Caco-2 (cell line): Measurements from ENCODE around the gene RRM2. TPM values are rescaled to one million over a fixed set of nuclear protein-coding genes. Genes with fewer than 3 reads are reported as not detected.

Experiments
- BruUV-seq: library from RNA; stranded (reverse); fragments of 400-500 nt; replicated peaks from 2 replicates; lab custom pipeline; 2021; lab: Mats Ljungman, UMichigan
- CTCF ChIA-PET: fragments of 300-600 bp; sonication (Branson Sonifier 250); formaldehyde crosslinking; loops from one replicate; lab custom pipeline; 2022; ENCODE audit warnings: antibody characterized with exemption; lab: Charles Lee
- POLR2A ChIA-PET: fragments of 300-600 bp; sonication (Branson Sonifier 250); formaldehyde crosslinking; loops from one replicate; lab custom pipeline; 2022; ENCODE audit warnings: antibody characterized with exemption; lab: Charles Lee
- DNase-seq, 2 experiments: peaks; one replicate each; pipeline versions ENCODE4 v3.0.0 to v3.0.0-alpha.2; 2020 to 2022
- H3K27me3 ChIP-seq: replicated peaks from 2 replicates; pipeline ENCODE4 v1.6.0; 2011; ENCODE audit warnings: low read length; ENCODE audit not compliant: control insufficient read depth, insufficient read depth
- H3K36me3 ChIP-seq: 2 replicates; pipeline ENCODE4 v1.5.1; 2011; ENCODE audit warnings: low read length; ENCODE audit not compliant: control insufficient read depth, insufficient read depth
- H3K4me1 ChIP-seq: fragments of 250-450 bp; sonication (Bioruptor Pico); 2 replicates; pipeline ENCODE4 v1.5.1; 2020; ENCODE audit warnings: mild to moderate bottlenecking
- H3K4me3 ChIP-seq: 2 replicates; pipeline ENCODE4 v1.5.1; 2011; ENCODE audit warnings: low read depth, mild to moderate bottlenecking, control low read depth, low read length
- H3K9me3 ChIP-seq: fragments of 250-450 bp; sonication (Bioruptor Pico); 2 replicates; pipeline ENCODE4 v1.5.1; 2020; ENCODE audit warnings: mild to moderate bottlenecking, moderate library complexity
- H3K27ac Mint-ChIP-seq: one replicate; pipeline ENCODE4 v1.8.0; 2022; ENCODE audit warnings: mixed read lengths; ENCODE audit not compliant: unreplicated experiment
- H3K27me3 Mint-ChIP-seq: one replicate; pipeline ENCODE4 v1.8.0; 2022; ENCODE audit warnings: mixed read lengths; ENCODE audit not compliant: insufficient read depth, unreplicated experiment
- H3K36me3 Mint-ChIP-seq: one replicate; pipeline ENCODE4 v1.8.0; 2022; ENCODE audit warnings: mild to moderate bottlenecking, mixed read lengths; ENCODE audit not compliant: insufficient read depth, unreplicated experiment
- H3K4me1 Mint-ChIP-seq: one replicate; pipeline ENCODE4 v1.8.0; 2022; ENCODE audit warnings: low read depth, mixed read lengths; ENCODE audit not compliant: unreplicated experiment
- H3K4me3 Mint-ChIP-seq: one replicate; pipeline ENCODE4 v1.8.0; 2022; ENCODE audit warnings: mild to moderate bottlenecking, moderate library complexity, mixed read lengths; ENCODE audit not compliant: unreplicated experiment
- H3K9me3 Mint-ChIP-seq: one replicate; pipeline ENCODE4 v1.8.0; 2022; ENCODE audit warnings: mixed read lengths; ENCODE audit not compliant: unreplicated experiment
- CTCF ChIP-seq, 2 experiments: fragments of 200-600 bp in 1 of 2; IDR thresholded peaks; 1 replicate in 1 of 2; 2 replicates in 1 of 2; pipeline versions ENCODE4 v1.5.1 to v1.8.0; 2011 to 2022; ENCODE audit warnings: antibody characterized with exemption in 1 of 2, control low read depth in 1 of 2, inconsistent platforms in 1 of 2, low read depth in 1 of 2, low read length in 1 of 2, mild to moderate bottlenecking in 1 of 2, moderate library complexity in 1 of 2; ENCODE audit not compliant: insufficient read depth in 1 of 2, severe bottlenecking in 1 of 2, unreplicated experiment in 1 of 2
- intact Hi-C: fragments of 100-400 bp; cut with micrococcal nuclease; formaldehyde crosslinking; loops from one replicate; pipeline ENCODE4 v1.10.0; 2022; ENCODE audit not compliant: unreplicated experiment
- total RNA-seq: library from RNA; stranded (reverse); gene quantifications from 2 replicates; pipeline ENCODE4 v1.2.3, GENCODE V29; 2022

RRM2 gene
- total RNA-seq, 1 experiment from 2014 or later: 169 TPM

GRCh38 chr2:10170256-10170655 is 47.7 kb downstream of the RRM2 start:
- POLR2A ChIA-PET: no interaction called here
- no TSS peak for BruUV-seq

GRCh38 chr2:10171006-10171800 is 48.7 kb downstream of the RRM2 start:
- peaks cover 18% of the 10 kb centered on the region for H3K4me1 Mint-ChIP-seq
- H3K27ac Mint-ChIP-seq: no peak overlapping the region
- POLR2A ChIA-PET: no interaction called here
- peaks cover 16% of the 10 kb centered on the region for H3K4me1 ChIP-seq
- no peaks in the 10 kb centered on the region for H3K9me3 Mint-ChIP-seq
- no peak for TF ChIP-seq CTCF (IDR thresholded peaks at IDR 0.05; ENCODE audit: insufficient read depth in 1 of 2, low read depth in 1 of 2, low read length in 1 of 2, severe bottlenecking in 1 of 2, unreplicated experiment in 1 of 2)
- H3K36me3 ChIP-seq: no peaks in the 10 kb centered on the region
- no peaks in the 10 kb centered on the region for H3K27me3 ChIP-seq
- H3K4me3 ChIP-seq: no peak overlapping the region
- no peaks in the 10 kb centered on the region for H3K36me3 Mint-ChIP-seq
- no peaks in the 10 kb centered on the region for H3K9me3 ChIP-seq
- BruUV-seq: no TSS peak
- no peak for DNase-seq
- CTCF ChIA-PET: interaction anchor here (0.6 kb wide), 1 partner anchor 61 kb away, joined by 6 read pairs; no protein-coding TSS in a partner anchor
- H3K4me3 Mint-ChIP-seq: no peak overlapping the region
- intact Hi-C loops: no loop called here
- no peaks in the 10 kb centered on the region for H3K27me3 Mint-ChIP-seq

More at GRCh38 chr2:10170256-10170655, 47.7 kb downstream of the RRM2 start:
- Mint-ChIP-seq H3K27ac (no peak overlapping the region), H3K36me3 (peaks cover 6% of the 10 kb centered on the region), H3K27me3 (no peaks in the 10 kb centered on the region), H3K4me1 (peaks cover 18% of the 10 kb centered on the region), H3K4me3 (no peak overlapping the region), H3K9me3 (no peaks in the 10 kb centered on the region)
- no peak for DNase-seq
- TF ChIP-seq CTCF (IDR thresholded peaks at IDR 0.05; ENCODE audit: insufficient read depth in 1 of 2, low read depth in 1 of 2, low read length in 1 of 2, severe bottlenecking in 1 of 2, unreplicated experiment in 1 of 2): no peak
- CTCF ChIA-PET: no interaction called here
- H3K27me3 ChIP-seq: no peaks in the 10 kb centered on the region
- H3K4me3 ChIP-seq: no peak overlapping the region
- peaks cover 16% of the 10 kb centered on the region for H3K4me1 ChIP-seq
- intact Hi-C loops: no loop called here
- H3K9me3 ChIP-seq: no peaks in the 10 kb centered on the region
- H3K36me3 ChIP-seq: no peaks in the 10 kb centered on the region

GRCh38 chr2:10172033-10172871 is 49.7 kb downstream of the RRM2 start:
- TF ChIP-seq CTCF (IDR thresholded peaks at IDR 0.05; ENCODE audit: insufficient read depth in 1 of 2, low read depth in 1 of 2, low read length in 1 of 2, severe bottlenecking in 1 of 2, unreplicated experiment in 1 of 2): no peak
- ChIA-PET POLR2A (no interaction called here), CTCF (interaction anchor here (0.7 kb wide), 1 partner anchor 133 kb away, joined by 3 read pairs; no protein-coding TSS in a partner anchor)
- Mint-ChIP-seq H3K27me3 (no peaks in the 10 kb centered on the region), H3K9me3 (no peaks in the 10 kb centered on the region), H3K4me1 (peaks cover 17% of the 10 kb centered on the region), H3K36me3 (no peaks in the 10 kb centered on the region), H3K4me3 (no peak overlapping the region), H3K27ac (no peak overlapping the region)
- BruUV-seq: no TSS peak
- no peaks in the 10 kb centered on the region for H3K9me3 ChIP-seq
- no peak for DNase-seq
- no peaks in the 10 kb centered on the region for H3K27me3 ChIP-seq
- intact Hi-C loops: no loop called here
- no peak overlapping the region for H3K4me3 ChIP-seq
- no peaks in the 10 kb centered on the region for H3K36me3 ChIP-seq
- peaks cover 14% of the 10 kb centered on the region for H3K4me1 ChIP-seq
